WTC11 (cell line): ENCODE measurements around the gene TRMT11.

Experiments used
- ATF2 ChIP-seq: sonication (generic); formaldehyde crosslinking; IDR thresholded peaks from 2 replicates; pipeline ENCODE4 v1.8.1; 2022; ENCODE audit warnings: low read depth, missing genetic modification reagents, borderline replicate concordance
- CTCF ChIP-seq: fragments of 200-600 bp; IDR thresholded peaks from 2 replicates; pipeline ENCODE4 v1.8.0; 2022; ENCODE audit warnings: antibody characterized with exemption
- ZBTB21 ChIP-seq: sonication (generic); formaldehyde crosslinking; IDR thresholded peaks from 2 replicates; pipeline ENCODE4 v1.8.1; 2023; ENCODE audit warnings: mild to moderate bottlenecking, missing genetic modification reagents, borderline replicate concordance
- ZNF121 ChIP-seq: sonication (generic); formaldehyde crosslinking; IDR thresholded peaks from 2 replicates; pipeline ENCODE4 v1.8.0; 2023; ENCODE audit warnings: missing genetic modification reagents
- ZNF317 ChIP-seq: sonication (generic); formaldehyde crosslinking; IDR thresholded peaks from 2 replicates; pipeline ENCODE4 v1.8.1; 2023; ENCODE audit warnings: low read depth, mild to moderate bottlenecking, moderate library complexity, missing genetic modification reagents, borderline replicate concordance
- TF ChIP-seq, protein P1 (sequence below): sonication (generic); formaldehyde crosslinking; IDR thresholded peaks from 2 replicates; pipeline ENCODE4 v1.8.1; 2023; ENCODE audit warnings: mild to moderate bottlenecking, missing genetic modification reagents, moderate library complexity

GRCh38 chr6:126083875-126084274 lies 97.5 kb downstream of the TRMT11 start:
- TF ChIP-seq, protein P1, sequence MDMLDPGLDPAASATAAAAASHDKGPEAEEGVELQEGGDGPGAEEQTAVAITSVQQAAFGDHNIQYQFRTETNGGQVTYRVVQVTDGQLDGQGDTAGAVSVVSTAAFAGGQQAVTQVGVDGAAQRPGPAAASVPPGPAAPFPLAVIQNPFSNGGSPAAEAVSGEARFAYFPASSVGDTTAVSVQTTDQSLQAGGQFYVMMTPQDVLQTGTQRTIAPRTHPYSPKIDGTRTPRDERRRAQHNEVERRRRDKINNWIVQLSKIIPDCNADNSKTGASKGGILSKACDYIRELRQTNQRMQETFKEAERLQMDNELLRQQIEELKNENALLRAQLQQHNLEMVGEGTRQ, result no peak
- TF ChIP-seq CTCF, result no peak
- no peak for TF ChIP-seq ZNF121 (CRISPR knock-in tag)
- TF ChIP-seq ZBTB21, result no peak
- TF ChIP-seq ATF2 (CRISPR knock-in tag), result no peak
- no peak for TF ChIP-seq ZNF317 (CRISPR knock-in tag)
